CD14-positive monocyte (primary cell): Measurements from ENCODE around the gene EFCAB5. TPM values are rescaled to one million over a fixed set of nuclear protein-coding genes. Genes with fewer than 3 reads are reported as not detected.

Experiments used
- DNase-seq, 3 donors: peaks; one replicate each; pipeline ENCODE4 v3.0.0-alpha.2; 2011 to 2022
- H2AFZ ChIP-seq: 2 replicates; pipeline ENCODE4 v1.6.0; 2012; ENCODE audit warnings: mild to moderate bottlenecking, low read depth, low read length, inconsistent platforms; ENCODE audit not compliant: insufficient read depth, poor library complexity, severe bottlenecking
- H3K27ac ChIP-seq, 2 donors: 1 replicate in 1 of 2; 2 replicates in 1 of 2; pipeline ENCODE4 v1.5.1; 2012 to 2013; ENCODE audit warnings: low read length in 2 of 2, control low read depth in 1 of 2, inconsistent platforms in 1 of 2, low read depth in 1 of 2, mild to moderate bottlenecking in 1 of 2
- H3K27me3 ChIP-seq, 2 donors: one replicate each; pipeline versions ENCODE4 v1.6.0 to v1.6.1; 2011 to 2013; ENCODE audit warnings: low read length in 2 of 2; ENCODE audit not compliant: control insufficient read depth in 2 of 2, insufficient read depth in 2 of 2
- H3K36me3 ChIP-seq, 2 donors: replicated peaks in 1 of 2; 1 replicate in 1 of 2; 2 replicates in 1 of 2; pipeline versions ENCODE4 v1.5.1 to v1.6.1; 2012 to 2013; ENCODE audit warnings: low read length in 2 of 2, control low read depth in 1 of 2, inconsistent platforms in 1 of 2, mild to moderate bottlenecking in 1 of 2; ENCODE audit not compliant: insufficient read depth in 2 of 2, control insufficient read depth in 1 of 2
- H3K4me1 ChIP-seq, 2 donors: 1 replicate in 1 of 2; 2 replicates in 1 of 2; pipeline versions ENCODE4 v1.5.1 to v1.6.1; 2012 to 2013; ENCODE audit warnings: low read length in 2 of 2, control low read depth in 1 of 2, inconsistent platforms in 1 of 2, mild to moderate bottlenecking in 1 of 2, moderate library complexity in 1 of 2; ENCODE audit not compliant: insufficient read depth in 2 of 2, control insufficient read depth in 1 of 2
- H3K4me2 ChIP-seq: replicated peaks from 2 replicates; pipeline ENCODE3; 2012; ENCODE audit warnings: low read length, moderate library complexity, mild to moderate bottlenecking; ENCODE audit not compliant: poor library complexity, severe bottlenecking; ENCODE audit errors: extremely low read depth
- H3K4me3 ChIP-seq, 3 experiments: fragments of 200-600 bp in 1 of 3; sonication (generic) in 1 of 3; replicated peaks in 1 of 3; 1 replicate in 2 of 3; 2 replicates in 1 of 3; pipeline ENCODE4 v1.5.1; 2011 to 2013; ENCODE audit warnings: low read length in 3 of 3, mild to moderate bottlenecking in 3 of 3, control low read depth in 2 of 3, low read depth in 2 of 3, inconsistent platforms in 1 of 3, moderate library complexity in 1 of 3
- H3K79me2 ChIP-seq: 2 replicates; pipeline ENCODE4 v1.6.0; 2012; ENCODE audit warnings: mild to moderate bottlenecking, control low read depth, inconsistent platforms, low read length, moderate library complexity; ENCODE audit not compliant: insufficient read depth
- H3K9ac ChIP-seq: 2 replicates; pipeline ENCODE4 v1.6.0; 2017; ENCODE audit warnings: low read length, mild to moderate bottlenecking; ENCODE audit not compliant: insufficient read depth, poor library complexity, severe bottlenecking
- H3K9me3 ChIP-seq, 2 donors: replicated peaks in 1 of 2; 1 replicate in 1 of 2; 2 replicates in 1 of 2; pipeline versions ENCODE4 v1.5.1 to v1.6.1; 2012 to 2013; ENCODE audit warnings: low read length in 2 of 2, control low read depth in 1 of 2; ENCODE audit not compliant: control insufficient read depth in 1 of 2, insufficient read depth in 1 of 2
- H4K20me1 ChIP-seq: 2 replicates; pipeline ENCODE4 v1.6.0; 2012; ENCODE audit warnings: mild to moderate bottlenecking, low read length, control low read depth, moderate library complexity; ENCODE audit not compliant: insufficient read depth
- H3K27ac Mint-ChIP-seq, 7 donors: one replicate each; pipeline ENCODE4 v1.8.0; 2020; ENCODE audit warnings: mild to moderate bottlenecking in 7 of 7, mixed read lengths in 7 of 7, moderate library complexity in 6 of 7, inconsistent platforms in 2 of 7
- H3K27me3 Mint-ChIP-seq, 3 donors: one replicate each; pipeline ENCODE4 v1.8.0; 2021 to 2022; ENCODE audit warnings: low read depth in 3 of 3, mild to moderate bottlenecking in 3 of 3, mixed read lengths in 3 of 3, moderate library complexity in 3 of 3, inconsistent platforms in 1 of 3
- H3K36me3 Mint-ChIP-seq, 2 donors: one replicate each; pipeline ENCODE4 v1.8.0; 2020; ENCODE audit warnings: mixed read lengths in 2 of 2, inconsistent platforms in 1 of 2, mild to moderate bottlenecking in 1 of 2
- H3K4me1 Mint-ChIP-seq: one replicate; pipeline ENCODE4 v1.8.0; 2020; ENCODE audit warnings: mild to moderate bottlenecking, mixed read lengths
- H3K4me3 Mint-ChIP-seq, 2 donors: one replicate each; pipeline ENCODE4 v1.8.0; 2020; ENCODE audit warnings: mild to moderate bottlenecking in 2 of 2, mixed read lengths in 2 of 2, moderate library complexity in 1 of 2
- H3K9me3 Mint-ChIP-seq, 7 donors: one replicate each; pipeline ENCODE4 v1.8.0; 2020 to 2022; ENCODE audit warnings: mixed read lengths in 7 of 7, mild to moderate bottlenecking in 6 of 7, moderate library complexity in 6 of 7, inconsistent platforms in 2 of 7
- WGBS: methylation state at CpG from one replicate; pipeline ENCODE4 v1.1.5; 2013; ENCODE audit warnings: missing lambda C conversion rate; ENCODE audit not compliant: insufficient coverage; 5-methylcytosine and 5-hydroxymethylcytosine counted together
- intact Hi-C, 2 donors: fragments of 100-400 bp; cut with micrococcal nuclease; formaldehyde crosslinking; loops; one replicate each; pipeline versions ENCODE4 v1.15.0 to v1.15.1; 2023
- polyA plus RNA-seq, 3 donors: library from polyadenylated mRNA; depleted of rRNA in 1 of 3; unstranded in 2 of 3; stranded (reverse) in 1 of 3; fragments of 300-500 nt in 2 of 3; fragments of >200 nt in 1 of 3; fragmentation: Illumina TruSeq in 2 of 3; gene quantifications; 1 replicate in 2 of 3; 2 replicates in 1 of 3; pipeline ENCODE4 v1.2.3, GENCODE V29; 2012 to 2021
- TF ChIP-seq, protein P1 (sequence below): fragments of 200-600 bp; IDR thresholded peaks from one replicate; pipeline ENCODE4 v1.8.0; 2022; ENCODE audit warnings: antibody characterized with exemption, mild to moderate bottlenecking

EFCAB5 gene
- polyA plus RNA-seq, 3 donors, result 0.04 TPM; not detected in 2

DNA sequence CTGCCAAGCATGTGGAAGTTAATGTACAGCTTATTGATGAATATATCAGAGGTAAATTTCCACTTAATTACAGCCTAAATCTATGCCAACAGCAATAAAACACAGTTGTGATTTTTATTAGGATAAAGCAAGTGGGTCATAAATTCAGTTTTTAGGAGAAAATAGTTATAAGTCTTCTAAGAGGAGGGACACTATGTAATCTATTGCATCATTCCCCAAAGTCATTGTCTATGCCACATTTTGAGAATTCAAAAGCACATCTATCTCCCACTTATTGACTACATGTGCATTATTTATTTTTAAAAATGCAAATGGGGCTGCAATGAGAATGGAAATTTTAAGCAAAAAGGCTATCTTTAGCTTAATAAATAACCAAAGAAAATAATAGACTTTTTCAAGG is 151.5 kb downstream of the EFCAB5 start:
- H2AFZ ChIP-seq, result no peak overlapping the region
- H4K20me1 ChIP-seq, result no peaks in the 10 kb centered on the region
- intact Hi-C loops, result loop anchor here (2.0 to 10.0 kb wide), 4 partner anchors 64 to 511 kb away; no protein-coding TSS in a partner anchor
- H3K4me2 ChIP-seq, result no peak overlapping the region
- no peaks in the 10 kb centered on the region for H3K9me3 ChIP-seq
- Mint-ChIP-seq H3K4me3 (no peak overlapping the region), H3K9me3 (no peaks in the 10 kb centered on the region), H3K27me3 (peaks cover 0 to 6% (median 0%) of the 10 kb centered on the region in 3 donors), H3K4me1 (peaks cover 11% of the 10 kb centered on the region), H3K36me3 (no peaks in the 10 kb centered on the region), H3K27ac (no peak overlapping the region)
- no peak for DNase-seq
- no peak overlapping the region for H3K27ac ChIP-seq
- H3K27me3 ChIP-seq, result no peaks in the 10 kb centered on the region
- H3K9ac ChIP-seq, result no peak overlapping the region
- H3K36me3 ChIP-seq, result no peaks in the 10 kb centered on the region
- TF ChIP-seq, protein P1, sequence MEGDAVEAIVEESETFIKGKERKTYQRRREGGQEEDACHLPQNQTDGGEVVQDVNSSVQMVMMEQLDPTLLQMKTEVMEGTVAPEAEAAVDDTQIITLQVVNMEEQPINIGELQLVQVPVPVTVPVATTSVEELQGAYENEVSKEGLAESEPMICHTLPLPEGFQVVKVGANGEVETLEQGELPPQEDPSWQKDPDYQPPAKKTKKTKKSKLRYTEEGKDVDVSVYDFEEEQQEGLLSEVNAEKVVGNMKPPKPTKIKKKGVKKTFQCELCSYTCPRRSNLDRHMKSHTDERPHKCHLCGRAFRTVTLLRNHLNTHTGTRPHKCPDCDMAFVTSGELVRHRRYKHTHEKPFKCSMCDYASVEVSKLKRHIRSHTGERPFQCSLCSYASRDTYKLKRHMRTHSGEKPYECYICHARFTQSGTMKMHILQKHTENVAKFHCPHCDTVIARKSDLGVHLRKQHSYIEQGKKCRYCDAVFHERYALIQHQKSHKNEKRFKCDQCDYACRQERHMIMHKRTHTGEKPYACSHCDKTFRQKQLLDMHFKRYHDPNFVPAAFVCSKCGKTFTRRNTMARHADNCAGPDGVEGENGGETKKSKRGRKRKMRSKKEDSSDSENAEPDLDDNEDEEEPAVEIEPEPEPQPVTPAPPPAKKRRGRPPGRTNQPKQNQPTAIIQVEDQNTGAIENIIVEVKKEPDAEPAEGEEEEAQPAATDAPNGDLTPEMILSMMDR, result no peak
- H3K4me1 ChIP-seq, result peaks cover 0 to 3% of the 10 kb centered on the region in 2 donors
- no peaks in the 10 kb centered on the region for H3K79me2 ChIP-seq
- H3K4me3 ChIP-seq, result no peak overlapping the region

DNA sequence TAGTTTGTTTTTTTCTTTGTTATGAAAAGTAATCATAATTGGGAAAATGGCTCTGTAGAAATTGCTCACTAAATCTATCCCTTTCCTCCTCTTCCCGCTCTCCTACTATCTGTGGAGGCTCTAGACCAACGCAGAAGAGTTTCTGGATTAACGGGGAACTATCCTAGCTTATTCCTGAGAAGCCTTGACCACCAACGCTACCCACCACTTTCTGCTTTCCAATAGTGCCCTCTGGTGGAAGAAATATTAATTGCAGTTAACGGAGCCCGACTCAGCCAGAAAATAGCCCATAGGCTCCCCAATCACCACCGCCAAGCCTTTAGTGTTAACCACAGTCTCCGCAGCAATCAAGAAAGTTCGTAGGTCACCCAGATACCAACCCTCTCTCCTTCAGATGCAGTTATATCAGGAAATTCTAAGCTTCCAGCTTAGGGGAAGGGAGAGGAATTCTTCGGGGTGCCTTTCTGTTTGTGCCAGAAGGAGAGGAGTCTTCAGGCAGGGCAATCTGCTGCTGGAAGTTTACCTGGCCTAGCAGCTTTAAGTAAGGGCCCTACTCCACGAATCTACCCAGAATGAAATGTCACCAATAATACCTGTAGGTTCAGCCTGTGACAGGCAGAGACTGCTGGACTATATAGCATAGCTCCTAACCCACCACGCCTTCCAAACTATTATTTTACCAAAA is 152.2 kb downstream of the EFCAB5 start:
- H3K79me2 ChIP-seq, result no peaks in the 10 kb centered on the region
- H2AFZ ChIP-seq, result no peak overlapping the region
- Mint-ChIP-seq H3K4me1 (peaks cover 11% of the 10 kb centered on the region), H3K4me3 (no peak overlapping the region), H3K27ac (no peak overlapping the region), H3K27me3 (peaks cover 0 to 6% (median 0%) of the 10 kb centered on the region in 3 donors), H3K9me3 (no peaks in the 10 kb centered on the region), H3K36me3 (no peaks in the 10 kb centered on the region)
- H3K4me3 ChIP-seq, result no peak overlapping the region
- peak; percentile 41 to 66 (median 53) for DNase-seq
- H3K27me3 ChIP-seq, result no peaks in the 10 kb centered on the region
- H3K9ac ChIP-seq, result no peak overlapping the region
- no peaks in the 10 kb centered on the region for H3K36me3 ChIP-seq
- intact Hi-C loops, result loop anchor here (2.0 to 10.0 kb wide), 5 partner anchors 65 to 511 kb away; no protein-coding TSS in a partner anchor
- H3K27ac ChIP-seq, result no peak overlapping the region
- no CpG with 5 or more reads among the region's 12 CpGs for WGBS
- no peak overlapping the region for H3K4me2 ChIP-seq
- peaks cover 0 to 3% of the 10 kb centered on the region in 2 donors for H3K4me1 ChIP-seq
- H4K20me1 ChIP-seq, result no peaks in the 10 kb centered on the region
- TF ChIP-seq, protein P1, result peak; percentile 90
- no peaks in the 10 kb centered on the region for H3K9me3 ChIP-seq
